Measurements from ENCODE around the gene PSD2. TPM values are rescaled to one million over a fixed set of nuclear protein-coding genes. Genes with fewer than 3 reads are reported as not detected.

Gene PSD2
- total and polyA plus RNA-seq, 2 of the 13 experiments (the other 11 are each of a cell fraction or from before 2014, with no cell fraction given), result 0.07 TPM; not detected in 1

DNA sequence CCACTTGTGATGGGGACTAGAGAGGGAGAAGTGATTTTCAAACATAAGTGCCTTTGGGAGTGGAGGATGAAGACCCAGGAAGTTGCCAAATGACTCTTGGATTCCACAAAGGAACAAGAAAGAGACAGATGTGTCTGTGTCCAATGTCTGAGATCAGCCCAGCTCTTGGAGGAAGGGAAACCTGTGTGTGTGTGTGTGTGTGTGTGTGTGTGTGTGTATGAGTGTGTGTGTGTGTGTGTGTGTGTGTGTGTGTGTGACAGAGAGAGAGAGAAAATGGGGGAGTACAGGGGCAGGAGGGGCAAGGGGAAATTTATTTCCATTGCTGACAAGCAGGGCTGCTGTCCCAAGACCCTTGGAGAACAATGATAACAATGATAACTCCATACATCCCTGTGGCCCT, 72.0 kb downstream of the PSD2 start (continued):
- TF ChIP-seq, protein P1, sequence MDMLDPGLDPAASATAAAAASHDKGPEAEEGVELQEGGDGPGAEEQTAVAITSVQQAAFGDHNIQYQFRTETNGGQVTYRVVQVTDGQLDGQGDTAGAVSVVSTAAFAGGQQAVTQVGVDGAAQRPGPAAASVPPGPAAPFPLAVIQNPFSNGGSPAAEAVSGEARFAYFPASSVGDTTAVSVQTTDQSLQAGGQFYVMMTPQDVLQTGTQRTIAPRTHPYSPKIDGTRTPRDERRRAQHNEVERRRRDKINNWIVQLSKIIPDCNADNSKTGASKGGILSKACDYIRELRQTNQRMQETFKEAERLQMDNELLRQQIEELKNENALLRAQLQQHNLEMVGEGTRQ (IDR thresholded peaks at IDR 0.05; ENCODE audit: low read depth, low read length), result no peak
- TF ChIP-seq, protein P1 (CRISPR knock-in tag; IDR thresholded peaks at IDR 0.05; ENCODE audit: borderline replicate concordance), result no peak
- TF ChIP-seq ZZZ3 (CRISPR knock-in tag; IDR thresholded peaks at IDR 0.05; ENCODE audit: borderline replicate concordance), result no peak
- TF ChIP-seq PRPF4 (IDR thresholded peaks at IDR 0.05; ENCODE audit: low read depth, low read length, poor library complexity, severe bottlenecking), result no peak
- TF ChIP-seq ZNF792 (CRISPR knock-in tag; IDR thresholded peaks at IDR 0.05), result no peak
- TF ChIP-seq MYNN (CRISPR knock-in tag; IDR thresholded peaks at IDR 0.05; ENCODE audit: low read depth), result no peak
- no peak for TF ChIP-seq ATF1 (CRISPR knock-in tag; IDR thresholded peaks at IDR 0.05)
- no peak for TF ChIP-seq ISL2 (CRISPR knock-in tag; IDR thresholded peaks at IDR 0.05)
- no peak for TF ChIP-seq GZF1 (CRISPR knock-in tag; IDR thresholded peaks at IDR 0.05)

DNA sequence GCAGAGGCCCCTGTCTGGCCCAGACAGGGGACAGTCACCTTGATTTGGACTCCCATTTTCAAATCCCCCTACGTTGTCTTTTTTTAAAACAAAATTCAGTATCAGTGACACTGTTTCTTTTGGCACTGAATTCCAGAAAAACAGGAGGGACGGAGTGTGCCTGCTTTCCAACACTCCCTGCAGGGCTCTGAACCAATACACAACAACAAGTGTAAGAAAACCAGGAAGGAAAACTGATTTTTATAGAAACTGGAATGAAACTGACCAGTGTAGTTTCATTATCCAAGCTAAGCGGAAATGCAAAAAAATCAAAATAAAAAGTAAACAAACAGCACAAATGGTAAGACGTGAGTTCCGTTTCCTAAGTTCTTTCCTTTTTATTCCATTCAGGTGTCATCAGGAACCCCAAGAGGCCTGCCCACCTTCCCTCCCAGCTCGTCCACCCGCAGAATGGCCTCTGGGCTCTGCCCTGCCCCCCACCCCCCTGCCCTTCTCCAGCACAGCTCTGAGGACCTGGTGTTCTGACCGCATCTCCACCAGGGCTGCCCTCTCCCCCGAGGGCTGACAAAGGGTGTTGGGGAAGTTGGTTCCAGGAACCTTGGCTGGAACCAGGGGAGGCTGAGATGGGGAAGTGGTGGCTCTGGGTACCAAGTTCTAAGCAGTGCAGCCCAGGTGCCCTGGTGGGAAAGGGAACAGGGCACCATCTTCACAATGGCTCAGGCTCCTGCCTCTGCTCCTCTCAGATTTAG, 73.6 kb downstream of the PSD2 start:
- CTCF ChIA-PET (ENCODE audit: low intra/inter-chr PET ratio, low total read pairs), result no interaction called here
- no peak overlapping the region for H3K27ac ChIP-seq (ENCODE audit: extremely low read length, insufficient read depth, low read length)
- no peak overlapping the region for H2AFZ ChIP-seq (ENCODE audit: low read length)
- intact Hi-C loops (cut with micrococcal nuclease; ENCODE audit: unreplicated experiment), result loop anchor here (10.0 kb wide), 1 partner anchor 96 kb away; no protein-coding TSS in a partner anchor
- no peak overlapping the region for H3K4me3 ChIP-seq (replicated peaks in 1 of 3; ENCODE audit: insufficient read depth in 1 of 3, low read depth in 2 of 3, low read length in 3 of 3)
- no TSS peak for BruUV-seq (replicated peaks)
- H3K36me3 ChIP-seq (replicated peaks in 1 of 2; ENCODE audit: control insufficient read depth in 1 of 2, insufficient read depth in 2 of 2, low read length in 2 of 2), result no peaks in the 10 kb centered on the region
- no peak for ATAC-seq
- no peak overlapping the region for H3K9ac ChIP-seq (ENCODE audit: insufficient read depth, low read depth, low read length)
- H3K9me3 ChIP-seq (ENCODE audit: low read length), result no peaks in the 10 kb centered on the region
- DNase-seq (ENCODE audit: low spot score), result no peak
- 13% methylated on average over 7 of the region's 9 CpGs for WGBS (ENCODE audit: low lambda C conversion rate)
- no peaks in the 10 kb centered on the region for H4K20me1 ChIP-seq (ENCODE audit: insufficient read depth, low read length)
- no peak for FAIRE-seq
- POLR2A ChIA-PET, result no interaction called here
- no peaks in the 10 kb centered on the region for H3K79me2 ChIP-seq (ENCODE audit: insufficient read depth, low read length)
- no peak overlapping the region for H3K4me2 ChIP-seq (ENCODE audit: low read depth, low read length)
- H3K4me1 ChIP-seq (ENCODE audit: insufficient read depth, low read length), result no peaks in the 10 kb centered on the region
- peaks cover 2 to 43% of the 10 kb centered on the region in 2 experiments; a peak in 3 of 5 replicates for H3K27me3 ChIP-seq (ENCODE audit: control insufficient read depth in 1 of 2, insufficient read depth in 2 of 2, low read length in 2 of 2)
- in situ Hi-C loops (cut with HindIII; ENCODE audit: extremely low pct_ligation_motif_present, low pct_unique_long_range_greater_than_20kb), result no loop called here
- TF ChIP-seq CSRNP2 (CRISPR knock-in tag; conservative IDR thresholded peaks at IDR 0.05; ENCODE audit: low read depth) (no peak), ZNF383 (CRISPR knock-in tag; IDR thresholded peaks at IDR 0.05; ENCODE audit: borderline replicate concordance) (no peak), GFI1 (CRISPR knock-in tag; IDR thresholded peaks at IDR 0.05; ENCODE audit: borderline replicate concordance) (no peak), ZC3H13 (CRISPR knock-in tag; IDR thresholded peaks at IDR 0.05) (no peak), SALL2 (CRISPR knock-in tag; IDR thresholded peaks at IDR 0.05) (no peak), AGO1 (IDR thresholded peaks at IDR 0.05; ENCODE audit: low read depth, low read length, poor library complexity, severe bottlenecking) (no peak), ZNF607 (CRISPR knock-in tag; IDR thresholded peaks at IDR 0.05; ENCODE audit: borderline replicate concordance) (no peak)
- TF ChIP-seq, protein P2, sequence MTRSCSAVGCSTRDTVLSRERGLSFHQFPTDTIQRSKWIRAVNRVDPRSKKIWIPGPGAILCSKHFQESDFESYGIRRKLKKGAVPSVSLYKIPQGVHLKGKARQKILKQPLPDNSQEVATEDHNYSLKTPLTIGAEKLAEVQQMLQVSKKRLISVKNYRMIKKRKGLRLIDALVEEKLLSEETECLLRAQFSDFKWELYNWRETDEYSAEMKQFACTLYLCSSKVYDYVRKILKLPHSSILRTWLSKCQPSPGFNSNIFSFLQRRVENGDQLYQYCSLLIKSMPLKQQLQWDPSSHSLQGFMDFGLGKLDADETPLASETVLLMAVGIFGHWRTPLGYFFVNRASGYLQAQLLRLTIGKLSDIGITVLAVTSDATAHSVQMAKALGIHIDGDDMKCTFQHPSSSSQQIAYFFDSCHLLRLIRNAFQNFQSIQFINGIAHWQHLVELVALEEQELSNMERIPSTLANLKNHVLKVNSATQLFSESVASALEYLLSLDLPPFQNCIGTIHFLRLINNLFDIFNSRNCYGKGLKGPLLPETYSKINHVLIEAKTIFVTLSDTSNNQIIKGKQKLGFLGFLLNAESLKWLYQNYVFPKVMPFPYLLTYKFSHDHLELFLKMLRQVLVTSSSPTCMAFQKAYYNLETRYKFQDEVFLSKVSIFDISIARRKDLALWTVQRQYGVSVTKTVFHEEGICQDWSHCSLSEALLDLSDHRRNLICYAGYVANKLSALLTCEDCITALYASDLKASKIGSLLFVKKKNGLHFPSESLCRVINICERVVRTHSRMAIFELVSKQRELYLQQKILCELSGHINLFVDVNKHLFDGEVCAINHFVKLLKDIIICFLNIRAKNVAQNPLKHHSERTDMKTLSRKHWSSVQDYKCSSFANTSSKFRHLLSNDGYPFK (CRISPR knock-in tag; IDR thresholded peaks at IDR 0.05; ENCODE audit: borderline replicate concordance), result no peak

Measured in HepG2 (cell line).